Measurements from ENCODE around the gene MYO6.

The MYO6 gene

GRCh38 chr6:75968143-75968542, 219.1 kb downstream of the MYO6 start:
- no peak for DNase-seq

All from NCI-H187 (cell line).